MM.1S (cell line): ENCODE measurements around the gene NPLOC4.

Source experiments
- DNase-seq: peaks from one replicate; pipeline ENCODE4 v3.0.0-alpha.2; 2015
- H2AFZ ChIP-seq: fragments of 300-600 bp; sonication (generic); 2 replicates; pipeline ENCODE4 v1.6.0; 2016; ENCODE audit warnings: antibody characterized with exemption, low read length
- H3F3A ChIP-seq: fragments of 300-600 bp; sonication (generic); 2 replicates; pipeline ENCODE4 v1.6.1; 2016; ENCODE audit warnings: mild to moderate bottlenecking, antibody characterized with exemption, low read length, moderate library complexity, mixed read lengths; ENCODE audit not compliant: insufficient read depth
- H3K27ac ChIP-seq: fragments of 300-600 bp; sonication (generic); 2 replicates; pipeline ENCODE4 v1.5.1; 2016; ENCODE audit warnings: mild to moderate bottlenecking, low read length
- H3K27me3 ChIP-seq: fragments of 300-600 bp; sonication (generic); replicated peaks from 2 replicates; pipeline ENCODE4 v1.6.0; 2016; ENCODE audit warnings: low read length; ENCODE audit not compliant: insufficient read depth
- H3K36me3 ChIP-seq: fragments of 300-600 bp; sonication (generic); replicated peaks from 2 replicates; pipeline ENCODE4 v1.6.1; 2016; ENCODE audit warnings: mild to moderate bottlenecking, low read length, mixed read lengths; ENCODE audit not compliant: insufficient read depth
- H3K4me1 ChIP-seq: fragments of 300-600 bp; sonication (generic); 2 replicates; pipeline ENCODE4 v1.6.1; 2016; ENCODE audit warnings: low read length, mixed read lengths
- H3K4me2 ChIP-seq: fragments of 300-600 bp; sonication (generic); 2 replicates; pipeline ENCODE4 v1.6.0; 2016; ENCODE audit warnings: low read depth, low read length
- H3K4me3 ChIP-seq: fragments of 300-600 bp; sonication (generic); 2 replicates; pipeline ENCODE4 v1.5.1; 2016; ENCODE audit warnings: low read length, mixed read lengths
- H3K79me2 ChIP-seq: fragments of 300-600 bp; sonication (generic); 2 replicates; pipeline ENCODE4 v1.6.1; 2016; ENCODE audit warnings: mixed run types, low read length, mixed read lengths
- H3K9ac ChIP-seq: fragments of 300-600 bp; sonication (generic); 2 replicates; pipeline ENCODE4 v1.6.1; 2016; ENCODE audit warnings: low read length, mixed read lengths
- H3K9me2 ChIP-seq: fragments of 300-600 bp; sonication (generic); replicated peaks from 2 replicates; pipeline ENCODE4 v1.6.1; 2016; ENCODE audit warnings: mild to moderate bottlenecking, low read length, mixed read lengths; ENCODE audit not compliant: insufficient read depth
- H3K9me3 ChIP-seq: fragments of 300-600 bp; sonication (generic); replicated peaks from 2 replicates; pipeline ENCODE4 v1.6.1; 2016; ENCODE audit warnings: mild to moderate bottlenecking, low read length, mixed read lengths; ENCODE audit not compliant: insufficient read depth
- H4K20me1 ChIP-seq: fragments of 300-600 bp; sonication (generic); 2 replicates; pipeline ENCODE4 v1.6.1; 2016; ENCODE audit warnings: mild to moderate bottlenecking, low read length, moderate library complexity, mixed read lengths; ENCODE audit not compliant: insufficient read depth
- CTCF ChIP-seq: fragments of 300-600 bp; sonication (generic); IDR thresholded peaks from 2 replicates; pipeline ENCODE4 v1.5.1; 2016; ENCODE audit warnings: antibody characterized with exemption, low read length, mixed read lengths
- EZH2 ChIP-seq: fragments of 300-600 bp; sonication (generic); optimal IDR thresholded peaks from 2 replicates; pipeline ENCODE3; 2017; ENCODE audit warnings: low read depth, mild to moderate bottlenecking, antibody characterized with exemption, low read length, mixed read lengths
- EZH2phosphoT487 ChIP-seq: fragments of 300-600 bp; sonication (generic); IDR thresholded peaks from 2 replicates; pipeline ENCODE4 v1.6.1; 2018; ENCODE audit warnings: antibody characterized with exemption, low read length

Gene NPLOC4

GRCh38 chr17:81650951-81651350 is 14.0 kb upstream of the NPLOC4 start:
- Histone ChIP-seq H3K36me3 (no peaks in the 10 kb centered on the region), H3K4me3 (no peak overlapping the region), H3K79me2 (no peaks in the 10 kb centered on the region), H3K9ac (no peak overlapping the region), H3K4me2 (no peak overlapping the region), H3K4me1 (no peaks in the 10 kb centered on the region), H3K9me3 (no peaks in the 10 kb centered on the region), H4K20me1 (no peaks in the 10 kb centered on the region), H3K27ac (no peak overlapping the region), H3F3A (no peaks in the 10 kb centered on the region), H2AFZ (no peak overlapping the region), H3K9me2 (no peaks in the 10 kb centered on the region), H3K27me3 (peaks cover 10% of the 10 kb centered on the region; the same call in 1 of the 2 replicates)
- no peak for TF ChIP-seq CTCF
- no peak for TF ChIP-seq EZH2
- TF ChIP-seq EZH2phosphoT487: no peak
- DNase-seq: no peak

DNA sequence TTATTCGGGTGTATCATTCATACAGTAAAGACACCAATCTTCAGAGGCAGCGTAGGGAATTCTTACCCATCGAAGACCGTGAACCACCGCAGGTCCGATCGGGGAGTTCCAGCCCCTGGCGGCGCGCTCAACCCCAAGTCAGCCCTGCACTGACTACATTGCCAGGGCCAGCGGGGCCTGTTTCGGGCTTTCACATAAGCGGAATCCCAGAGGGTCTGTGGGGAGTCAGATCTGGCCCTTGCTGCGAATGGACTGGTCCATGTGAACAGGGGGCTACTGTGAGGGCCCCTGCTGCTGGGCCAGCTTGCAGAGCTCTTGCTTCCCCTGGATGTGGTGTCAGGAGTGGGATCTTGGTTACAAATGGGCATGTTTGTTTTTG is 11.8 kb upstream of the NPLOC4 start:
- H3K79me2 ChIP-seq: no peaks in the 10 kb centered on the region
- no peak overlapping the region for H3K4me3 ChIP-seq
- no peaks in the 10 kb centered on the region for H3K9me2 ChIP-seq
- no peak overlapping the region for H3K4me2 ChIP-seq
- no peak overlapping the region for H3K27ac ChIP-seq
- H3K27me3 ChIP-seq: peaks cover 23% of the 10 kb centered on the region
- no peaks in the 10 kb centered on the region for H3K9me3 ChIP-seq
- H4K20me1 ChIP-seq: no peaks in the 10 kb centered on the region
- no peaks in the 10 kb centered on the region for H3F3A ChIP-seq
- H3K36me3 ChIP-seq: no peaks in the 10 kb centered on the region
- no peak for DNase-seq
- H3K4me1 ChIP-seq: no peaks in the 10 kb centered on the region
- TF ChIP-seq EZH2 (no peak), EZH2phosphoT487 (no peak), CTCF (no peak)
- H3K9ac ChIP-seq: no peak overlapping the region
- H2AFZ ChIP-seq: no peak overlapping the region

- no peaks in the 10 kb centered on the region for H3F3A ChIP-seq
- H3K27ac ChIP-seq: no peak overlapping the region
- H3K4me1 ChIP-seq: no peaks in the 10 kb centered on the region
- H3K36me3 ChIP-seq: no peaks in the 10 kb centered on the region
- no peak overlapping the region for H3K9ac ChIP-seq
- no peaks in the 10 kb centered on the region for H3K9me3 ChIP-seq
- no peaks in the 10 kb centered on the region for H3K9me2 ChIP-seq
- no peak overlapping the region for H2AFZ ChIP-seq
- H3K4me2 ChIP-seq: no peak overlapping the region
- DNase-seq: no peak
- H3K27me3 ChIP-seq: peaks cover 23% of the 10 kb centered on the region
- H3K79me2 ChIP-seq: no peaks in the 10 kb centered on the region
- no peak for TF ChIP-seq EZH2phosphoT487
- no peak for TF ChIP-seq EZH2
- no peak for TF ChIP-seq CTCF
- H4K20me1 ChIP-seq: no peaks in the 10 kb centered on the region
- no peak overlapping the region for H3K4me3 ChIP-seq
Observed at GRCh38 chr17:81648013-81648706, 11.2 kb upstream of the NPLOC4 start.
